Femur (tissue), 1 donor: ENCODE measurements around the gene SLC19A1.
"Not testable (repeated sequence)": the region's sequence is repeated elsewhere in the genome, so short reads cannot be mapped to it uniquely, and the experiment has no call there.

Experiments
- DNase-seq: peaks from one replicate; pipeline ENCODE4 v3.0.0-alpha.2; 2017

The SLC19A1 gene

GRCh38 chr21:45576838-45577737 is 34.8 kb upstream of the SLC19A1 start:
- no peak for DNase-seq

GRCh38 chr21:45575993-45576837 is 34.0 kb upstream of the SLC19A1 start:
- no peak for DNase-seq

- DNase-seq: no peak
Observed at GRCh38 chr21:45575304-45575992, 33.2 kb upstream of the SLC19A1 start.

GRCh38 chr21:45574691-45575090 is 32.5 kb upstream of the SLC19A1 start:
- DNase-seq: no peak

- no peak for DNase-seq
Observed at GRCh38 chr21:45574081-45574501, 31.9 kb upstream of the SLC19A1 start.

GRCh38 chr21:45573452-45574035 is 31.3 kb upstream of the SLC19A1 start:
- no peak for DNase-seq

GRCh38 chr21:45572783-45573451 is 30.7 kb upstream of the SLC19A1 start:
- no peak for DNase-seq

GRCh38 chr21:45572231-45572630 is 30.0 kb upstream of the SLC19A1 start:
- DNase-seq: no peak

GRCh38 chr21:45571641-45572040 is 29.4 kb upstream of the SLC19A1 start:
- DNase-seq: no peak

- no peak for DNase-seq
Observed at GRCh38 chr21:45570826-45571601, 28.8 kb upstream of the SLC19A1 start.

- DNase-seq: no peak
Observed at GRCh38 chr21:45570071-45570470, 27.8 kb upstream of the SLC19A1 start.

- DNase-seq: no peak
Observed at GRCh38 chr21:45568383-45568782, 26.1 kb upstream of the SLC19A1 start.

- not testable (repeated sequence) for DNase-seq
Observed at GRCh38 chr21:45564137-45564536, 21.9 kb upstream of the SLC19A1 start.

GRCh38 chr21:45562965-45563364 is 20.7 kb upstream of the SLC19A1 start:
- no peak for DNase-seq

- no peak for DNase-seq
Observed at GRCh38 chr21:45562402-45562801, 20.2 kb upstream of the SLC19A1 start.

GRCh38 chr21:45561241-45561640 is 19.0 kb upstream of the SLC19A1 start:
- not testable (repeated sequence) for DNase-seq

GRCh38 chr21:45560106-45561021 is 18.1 kb upstream of the SLC19A1 start:
- no peak for DNase-seq

- DNase-seq: no peak
Observed at GRCh38 chr21:45559216-45560105, 17.2 kb upstream of the SLC19A1 start.
